Measurements from ENCODE around the gene HOGA1. TPM values are rescaled to one million over a fixed set of nuclear protein-coding genes. Genes with fewer than 3 reads are reported as not detected.

Gene HOGA1
- total and polyA plus RNA-seq, 2 of the 13 experiments (the other 11 are each of a cell fraction or from before 2014, with no cell fraction given) = 7.6 to 19.5 TPM

DNA sequence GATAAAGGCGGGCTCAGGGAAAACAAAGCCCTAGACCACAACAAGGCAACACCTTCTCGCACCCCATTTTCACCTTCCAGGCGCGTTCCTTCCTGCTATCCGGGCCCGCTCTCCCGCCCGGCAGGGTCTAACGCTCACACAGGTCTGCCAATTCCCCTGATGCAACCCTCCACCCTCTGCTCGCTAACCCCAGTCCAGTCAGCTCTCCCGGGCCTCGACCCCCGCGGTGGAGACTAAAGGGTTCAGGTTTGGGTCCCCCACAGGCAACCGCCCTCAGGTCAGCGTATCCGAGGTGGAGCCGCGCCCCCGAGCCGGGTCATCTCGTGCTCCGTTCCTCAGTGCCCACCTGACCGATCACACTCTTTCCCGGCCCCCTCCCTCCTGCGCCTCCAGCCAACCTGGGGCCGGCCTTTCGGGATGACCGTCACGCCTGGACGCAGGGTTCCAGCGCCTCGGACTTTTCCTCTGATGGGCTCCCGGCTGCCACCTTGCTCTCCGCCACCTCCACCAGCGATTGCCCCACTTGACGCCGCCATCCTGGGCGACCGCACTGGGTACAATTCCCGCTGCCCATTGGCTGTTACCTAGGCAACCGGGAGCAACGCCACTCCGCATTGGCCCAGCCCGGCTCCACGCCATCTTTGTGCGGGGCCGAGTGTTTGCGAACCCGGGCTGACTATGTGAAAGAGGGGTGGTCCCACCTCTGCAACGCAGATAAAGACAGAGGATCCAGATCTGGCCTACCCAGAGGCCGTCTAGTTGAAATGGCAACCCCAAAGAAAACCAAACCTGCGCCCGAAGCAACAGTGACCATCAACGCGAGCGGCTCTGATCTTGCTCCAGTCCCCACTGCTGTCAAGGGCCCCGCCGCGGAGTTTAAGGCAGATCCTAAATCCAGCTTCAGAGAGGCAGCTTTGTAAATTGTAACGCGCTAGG is 49.0 kb downstream of the HOGA1 start, which contains the start of gene MORN4 (continued):
- TF ChIP-seq, protein P1, sequence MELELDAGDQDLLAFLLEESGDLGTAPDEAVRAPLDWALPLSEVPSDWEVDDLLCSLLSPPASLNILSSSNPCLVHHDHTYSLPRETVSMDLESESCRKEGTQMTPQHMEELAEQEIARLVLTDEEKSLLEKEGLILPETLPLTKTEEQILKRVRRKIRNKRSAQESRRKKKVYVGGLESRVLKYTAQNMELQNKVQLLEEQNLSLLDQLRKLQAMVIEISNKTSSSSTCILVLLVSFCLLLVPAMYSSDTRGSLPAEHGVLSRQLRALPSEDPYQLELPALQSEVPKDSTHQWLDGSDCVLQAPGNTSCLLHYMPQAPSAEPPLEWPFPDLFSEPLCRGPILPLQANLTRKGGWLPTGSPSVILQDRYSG (CRISPR knock-in tag; IDR thresholded peaks at IDR 0.05) = no peak
- TF ChIP-seq ZKSCAN8 (CRISPR knock-in tag; IDR thresholded peaks at IDR 0.05; ENCODE audit: borderline replicate concordance) = no peak
- TF ChIP-seq, protein P2, sequence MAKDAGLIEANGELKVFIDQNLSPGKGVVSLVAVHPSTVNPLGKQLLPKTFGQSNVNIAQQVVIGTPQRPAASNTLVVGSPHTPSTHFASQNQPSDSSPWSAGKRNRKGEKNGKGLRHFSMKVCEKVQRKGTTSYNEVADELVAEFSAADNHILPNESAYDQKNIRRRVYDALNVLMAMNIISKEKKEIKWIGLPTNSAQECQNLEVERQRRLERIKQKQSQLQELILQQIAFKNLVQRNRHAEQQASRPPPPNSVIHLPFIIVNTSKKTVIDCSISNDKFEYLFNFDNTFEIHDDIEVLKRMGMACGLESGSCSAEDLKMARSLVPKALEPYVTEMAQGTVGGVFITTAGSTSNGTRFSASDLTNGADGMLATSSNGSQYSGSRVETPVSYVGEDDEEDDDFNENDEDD (CRISPR knock-in tag; IDR thresholded peaks at IDR 0.05; ENCODE audit: borderline replicate concordance) = no peak
- peak; percentile 70 for TF ChIP-seq POLR2G (IDR thresholded peaks at IDR 0.05; ENCODE audit: low read depth, low read length)
- no peak for TF ChIP-seq ZMYM3 (CRISPR knock-in tag; IDR thresholded peaks at IDR 0.05)
- TF ChIP-seq PHF20 (CRISPR knock-in tag; IDR thresholded peaks at IDR 0.05) = peak; percentile 67; the same call in 1 of the 2 replicates
- TF ChIP-seq, protein P3, sequence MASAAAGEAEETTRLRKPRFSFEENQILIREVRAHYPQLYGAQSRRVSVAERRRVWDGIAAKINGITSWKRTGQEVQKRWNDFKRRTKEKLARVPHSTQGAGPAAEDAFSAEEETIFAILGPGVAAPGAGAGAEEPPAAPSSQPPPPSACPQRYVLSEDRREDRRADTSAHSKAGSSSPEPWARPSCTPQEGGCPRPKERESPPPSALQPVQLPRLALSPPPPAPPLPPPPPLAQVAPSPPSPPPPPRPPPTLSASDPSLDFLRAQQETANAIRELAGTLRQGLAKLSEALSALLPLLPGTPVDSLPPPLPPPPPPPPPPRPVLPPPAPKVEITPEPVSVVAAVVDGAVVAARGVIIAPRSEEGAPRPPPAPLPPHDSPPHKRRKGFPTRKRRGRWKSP (CRISPR knock-in tag; IDR thresholded peaks at IDR 0.05) = peak; percentile 47; the same call in 1 of the 2 replicates
- no peak for TF ChIP-seq NFIB (CRISPR knock-in tag; IDR thresholded peaks at IDR 0.05; ENCODE audit: borderline replicate concordance)
- TF ChIP-seq, protein P4, sequence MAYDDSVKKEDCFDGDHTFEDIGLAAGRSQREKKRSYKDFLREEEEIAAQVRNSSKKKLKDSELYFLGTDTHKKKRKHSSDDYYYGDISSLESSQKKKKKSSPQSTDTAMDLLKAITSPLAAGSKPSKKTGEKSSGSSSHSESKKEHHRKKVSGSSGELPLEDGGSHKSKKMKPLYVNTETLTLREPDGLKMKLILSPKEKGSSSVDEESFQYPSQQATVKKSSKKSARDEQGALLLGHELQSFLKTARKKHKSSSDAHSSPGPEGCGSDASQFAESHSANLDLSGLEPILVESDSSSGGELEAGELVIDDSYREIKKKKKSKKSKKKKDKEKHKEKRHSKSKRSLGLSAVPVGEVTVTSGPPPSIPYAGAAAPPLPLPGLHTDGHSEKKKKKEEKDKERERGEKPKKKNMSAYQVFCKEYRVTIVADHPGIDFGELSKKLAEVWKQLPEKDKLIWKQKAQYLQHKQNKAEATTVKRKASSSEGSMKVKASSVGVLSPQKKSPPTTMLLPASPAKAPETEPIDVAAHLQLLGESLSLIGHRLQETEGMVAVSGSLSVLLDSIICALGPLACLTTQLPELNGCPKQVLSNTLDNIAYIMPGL (CRISPR knock-in tag; IDR thresholded peaks at IDR 0.05; ENCODE audit: borderline replicate concordance in 1 of 2, low read depth in 1 of 2) = peak in 1 of 2 experiments; percentile 62; a peak in 2 of 4 replicates
- 0 out of 2 replicates have a peak, but pooled peaks have one; percentile 27 for TF ChIP-seq TSC22D2 (CRISPR knock-in tag; IDR thresholded peaks at IDR 0.05; ENCODE audit: borderline replicate concordance)
- no peak; the same call in 1 of the 2 replicates for TF ChIP-seq ZFP41 (CRISPR knock-in tag; IDR thresholded peaks at IDR 0.05; ENCODE audit: borderline replicate concordance)
- 0 out of 2 replicates have a peak, but pooled peaks have one; percentile 21 for TF ChIP-seq NKX3-1 (CRISPR knock-in tag; IDR thresholded peaks at IDR 0.05)
- no peak for TF ChIP-seq ZNF17 (CRISPR knock-in tag; IDR thresholded peaks at IDR 0.05)
- TF ChIP-seq SSRP1 (CRISPR knock-in tag; IDR thresholded peaks at IDR 0.05) = no peak
- TF ChIP-seq DPF2 (CRISPR knock-in tag; IDR thresholded peaks at IDR 0.05; ENCODE audit: borderline replicate concordance, low read depth) = no peak
- no peak for TF ChIP-seq ZNF44 (CRISPR knock-in tag; IDR thresholded peaks at IDR 0.05)
- no peak for TF ChIP-seq SIX1 (CRISPR knock-in tag; IDR thresholded peaks at IDR 0.05; ENCODE audit: borderline replicate concordance)
- TF ChIP-seq, protein P5, sequence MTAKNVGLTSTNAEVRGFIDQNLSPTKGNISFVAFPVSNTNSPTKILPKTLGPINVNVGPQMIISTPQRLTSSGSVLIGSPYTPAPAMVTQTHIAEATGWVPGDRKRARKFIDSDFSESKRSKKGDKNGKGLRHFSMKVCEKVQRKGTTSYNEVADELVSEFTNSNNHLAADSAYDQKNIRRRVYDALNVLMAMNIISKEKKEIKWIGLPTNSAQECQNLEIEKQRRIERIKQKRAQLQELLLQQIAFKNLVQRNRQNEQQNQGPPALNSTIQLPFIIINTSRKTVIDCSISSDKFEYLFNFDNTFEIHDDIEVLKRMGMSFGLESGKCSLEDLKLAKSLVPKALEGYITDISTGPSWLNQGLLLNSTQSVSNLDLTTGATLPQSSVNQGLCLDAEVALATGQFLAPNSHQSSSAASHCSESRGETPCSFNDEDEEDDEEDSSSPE (CRISPR knock-in tag; IDR thresholded peaks at IDR 0.05) = peak; percentile 20; the same call in 1 of the 2 replicates
- peak; percentile 49 for TF ChIP-seq AGO2 (optimal IDR thresholded peaks at IDR 0.05; ENCODE audit: low read depth, low read length)

All from HepG2 (cell line).